ENCODE data around the gene SIGLEC11.

- TF ChIP-seq EP300 (conservative IDR thresholded peaks at IDR 0.05; ENCODE audit: poor library complexity, severe bottlenecking) = no peak
- TF ChIP-seq CTCF (IDR thresholded peaks at IDR 0.05; ENCODE audit: poor library complexity, severe bottlenecking) = no peak
- no peak for TF ChIP-seq REST (IDR thresholded peaks at IDR 0.05; ENCODE audit: borderline replicate concordance)
- no peak for TF ChIP-seq SMC3 (conservative IDR thresholded peaks at IDR 0.05; ENCODE audit: poor library complexity)
- TF ChIP-seq EZH2 (IDR thresholded peaks at IDR 0.05; ENCODE audit: borderline replicate concordance, insufficient read depth, low read length, poor library complexity, severe bottlenecking) = no peak
Measured at GRCh38 chr19:49907745-49908446, 53.1 kb downstream of the SIGLEC11 start.

All from neural cell (in vitro differentiated cells).